Hepatocyte (in vitro differentiated cells): ENCODE results near the gene TNFRSF17. TPM values are rescaled to one million over a fixed set of nuclear protein-coding genes. Genes with fewer than 3 reads are reported as not detected.

ENCODE experiments used
- DNase-seq: peaks from one replicate; pipeline ENCODE4 v3.0.0-alpha.2; 2016; ENCODE audit warnings: low spot score
- H2AFZ ChIP-seq: fragments of 200-600 bp; sonication (generic); 2 replicates; pipeline ENCODE4 v1.6.0; 2016; ENCODE audit warnings: antibody characterized with exemption, mild to moderate bottlenecking
- H3K27ac ChIP-seq: fragments of 200-600 bp; sonication (generic); 2 replicates; pipeline ENCODE4 v1.5.1; 2016; ENCODE audit warnings: mild to moderate bottlenecking
- H3K27me3 ChIP-seq: fragments of 200-600 bp; sonication (generic); 2 replicates; pipeline ENCODE4 v1.6.1; 2016
- H3K36me3 ChIP-seq: fragments of 200-600 bp; sonication (generic); replicated peaks from 2 replicates; pipeline ENCODE4 v1.5.1; 2016; ENCODE audit warnings: low read depth; ENCODE audit not compliant: insufficient read depth
- H3K4me1 ChIP-seq: fragments of 200-600 bp; sonication (generic); 2 replicates; pipeline ENCODE4 v1.5.1; 2016; ENCODE audit warnings: mild to moderate bottlenecking, moderate library complexity; ENCODE audit not compliant: insufficient read depth
- H3K4me2 ChIP-seq: fragments of 200-600 bp; sonication (generic); 2 replicates; pipeline ENCODE4 v1.6.0; 2016
- H3K4me3 ChIP-seq: fragments of 200-600 bp; sonication (generic); 2 replicates; pipeline ENCODE4 v1.5.1; 2016; ENCODE audit warnings: mild to moderate bottlenecking
- H3K79me2 ChIP-seq: fragments of 200-600 bp; sonication (generic); 2 replicates; pipeline ENCODE4 v1.6.0; 2017; ENCODE audit warnings: mild to moderate bottlenecking
- H3K9me2 ChIP-seq: fragments of 200-600 bp; sonication (generic); replicated peaks from 2 replicates; pipeline ENCODE4 v1.6.0; 2017; ENCODE audit warnings: mild to moderate bottlenecking; ENCODE audit not compliant: insufficient read depth
- H3K9me3 ChIP-seq: fragments of 200-600 bp; sonication (generic); 2 replicates; pipeline ENCODE4 v1.5.1; 2016; ENCODE audit warnings: low read depth, mild to moderate bottlenecking
- H4K20me1 ChIP-seq: fragments of 200-600 bp; sonication (generic); 2 replicates; pipeline ENCODE4 v1.6.0; 2016; ENCODE audit warnings: mild to moderate bottlenecking; ENCODE audit not compliant: insufficient read depth, poor library complexity, severe bottlenecking
- CTCF ChIP-seq: fragments of 200-600 bp; sonication (generic); IDR thresholded peaks from 2 replicates; pipeline ENCODE4 v1.5.1; 2016; ENCODE audit warnings: antibody characterized with exemption, mild to moderate bottlenecking; ENCODE audit not compliant: poor library complexity
- EZH2 ChIP-seq: fragments of 200-600 bp; sonication (generic); IDR thresholded peaks from 2 replicates; pipeline ENCODE4 v1.6.1; 2016; ENCODE audit warnings: antibody characterized with exemption, mild to moderate bottlenecking, borderline replicate concordance
- EZH2phosphoT487 ChIP-seq: fragments of 200-600 bp; sonication (generic); IDR thresholded peaks from one replicate; pipeline ENCODE4 v1.6.1; 2018; ENCODE audit warnings: antibody characterized with exemption, mild to moderate bottlenecking, low read depth, moderate library complexity; ENCODE audit not compliant: unreplicated experiment, severe bottlenecking
- WGBS: methylation state at CpG from one replicate; pipeline ENCODE4 v1.1.6; 2016; ENCODE audit warnings: low lambda C conversion rate; ENCODE audit errors: missing lambda C conversion rate; 5-methylcytosine and 5-hydroxymethylcytosine counted together
- polyA plus RNA-seq: library from polyadenylated mRNA; unstranded; fragments of >200 nt; fragmentation: Nextera tagmentation; extraction: Ambion mirVana; gene quantifications from 2 replicates; pipeline ENCODE4 v1.2.1, GENCODE V29; 2016
- total RNA-seq: library from RNA; depleted of rRNA; stranded (reverse); fragments of >200 nt; gene quantifications from 2 replicates; pipeline ENCODE4 v1.2.3, GENCODE V29; 2014

The TNFRSF17 gene
- total and polyA plus RNA-seq, 2 experiments from 2014 or later, result not detected

- H2AFZ ChIP-seq, result no peak overlapping the region
- TF ChIP-seq EZH2phosphoT487, result no peak
- no peak for TF ChIP-seq CTCF
- TF ChIP-seq EZH2, result no peak
- no peaks in the 10 kb centered on the region for H3K36me3 ChIP-seq
- no peaks in the 10 kb centered on the region for H4K20me1 ChIP-seq
- no peak overlapping the region for H3K4me3 ChIP-seq
- 79% methylated on average over 5 of the region's 5 CpGs for WGBS
- H3K9me2 ChIP-seq, result no peaks in the 10 kb centered on the region
- H3K27me3 ChIP-seq, result no peaks in the 10 kb centered on the region
- H3K79me2 ChIP-seq, result peaks cover 24% of the 10 kb centered on the region
- no peak for DNase-seq
- no peak overlapping the region for H3K27ac ChIP-seq
- H3K4me1 ChIP-seq, result no peaks in the 10 kb centered on the region
- no peaks in the 10 kb centered on the region for H3K9me3 ChIP-seq
- no peak overlapping the region for H3K4me2 ChIP-seq
These were observed 20.2 kb downstream of the TNFRSF17 start for GRCh38 chr16:11985250-11985649.

- H4K20me1 ChIP-seq, result no peaks in the 10 kb centered on the region
- no peak for DNase-seq
- TF ChIP-seq CTCF, result no peak
- no peak for TF ChIP-seq EZH2phosphoT487
- no peak for TF ChIP-seq EZH2
- H3K36me3 ChIP-seq, result no peaks in the 10 kb centered on the region
- no peak overlapping the region for H3K4me2 ChIP-seq
- no peak overlapping the region for H2AFZ ChIP-seq
- no peaks in the 10 kb centered on the region for H3K9me3 ChIP-seq
- H3K79me2 ChIP-seq, result peaks cover 19% of the 10 kb centered on the region
- 89% methylated on average over 12 of the region's 12 CpGs for WGBS
- no peak overlapping the region for H3K27ac ChIP-seq
- no peaks in the 10 kb centered on the region for H3K27me3 ChIP-seq
- H3K4me3 ChIP-seq, result no peak overlapping the region
- no peaks in the 10 kb centered on the region for H3K9me2 ChIP-seq
- no peaks in the 10 kb centered on the region for H3K4me1 ChIP-seq
These were observed 21.6 kb downstream of the TNFRSF17 start for GRCh38 chr16:11986521-11987057.

GRCh38 chr16:11988258-11988978 lies 23.4 kb downstream of the TNFRSF17 start:
- Histone ChIP-seq H3K27me3 (no peaks in the 10 kb centered on the region), H3K9me2 (no peaks in the 10 kb centered on the region), H3K4me3 (no peak overlapping the region), H3K4me1 (no peaks in the 10 kb centered on the region), H4K20me1 (no peaks in the 10 kb centered on the region), H3K27ac (no peak overlapping the region), H3K79me2 (peaks cover 18% of the 10 kb centered on the region), H2AFZ (no peak overlapping the region), H3K4me2 (no peak overlapping the region), H3K9me3 (no peaks in the 10 kb centered on the region), H3K36me3 (no peaks in the 10 kb centered on the region)
- no peak for TF ChIP-seq EZH2phosphoT487
- TF ChIP-seq EZH2, result no peak
- TF ChIP-seq CTCF, result no peak
- WGBS, result 72% methylated on average over 4 of the region's 5 CpGs
- DNase-seq, result no peak
